NCI-H2227 treated with DMSO at 0.1 percent for 48 hours (cell line): ENCODE measurements around the gene MED25.

Experiments used
- DNase-seq: peaks from one replicate; lab custom pipeline; 2025; lab: John Stamatoyannopoulos, UW

Gene MED25

GRCh38 chr19:49844138-49845095, 26.3 kb downstream of the MED25 start:
- DNase-seq = no peak

GRCh38 chr19:49845414-49845813, 27.3 kb downstream of the MED25 start:
- no peak for DNase-seq

- DNase-seq = no peak
Measured at GRCh38 chr19:49846408-49846807, 28.3 kb downstream of the MED25 start.

GRCh38 chr19:49847731-49848696, 29.9 kb downstream of the MED25 start:
- DNase-seq = no peak

GRCh38 chr19:49848938-49849337, 30.8 kb downstream of the MED25 start:
- no peak for DNase-seq

- no peak for DNase-seq
Measured at GRCh38 chr19:49849433-49850220, 31.5 kb downstream of the MED25 start.

- no peak for DNase-seq
Measured at GRCh38 chr19:49850221-49850486, 32.1 kb downstream of the MED25 start.

GRCh38 chr19:49850487-49851342, 32.6 kb downstream of the MED25 start, which contains the start of gene PTOV1:
Gene PTOV1, plus strand, starts transcription at chr19:49851159.
- DNase-seq = peak; percentile 76

GRCh38 chr19:49851456-49852259, 33.6 kb downstream of the MED25 start:
- no peak for DNase-seq

- no peak for DNase-seq
Measured at GRCh38 chr19:49852631-49853126, 34.6 kb downstream of the MED25 start.

GRCh38 chr19:49853852-49854377, 35.8 kb downstream of the MED25 start:
- DNase-seq = no peak

- DNase-seq = no peak
Measured at GRCh38 chr19:49854378-49855263, 36.5 kb downstream of the MED25 start.

- no peak for DNase-seq
Measured at GRCh38 chr19:49855277-49855675, 37.2 kb downstream of the MED25 start.

GRCh38 chr19:49855676-49856573, 37.8 kb downstream of the MED25 start:
- no peak for DNase-seq

- DNase-seq = no peak
Measured at GRCh38 chr19:49856574-49857021, 38.5 kb downstream of the MED25 start.

- no peak for DNase-seq
Measured at GRCh38 chr19:49857061-49857837, 39.2 kb downstream of the MED25 start.

- no peak for DNase-seq
Measured at GRCh38 chr19:49857838-49858087, 39.7 kb downstream of the MED25 start.
